ENCODE data around the gene INTS1.

INTS1 gene

DNA sequence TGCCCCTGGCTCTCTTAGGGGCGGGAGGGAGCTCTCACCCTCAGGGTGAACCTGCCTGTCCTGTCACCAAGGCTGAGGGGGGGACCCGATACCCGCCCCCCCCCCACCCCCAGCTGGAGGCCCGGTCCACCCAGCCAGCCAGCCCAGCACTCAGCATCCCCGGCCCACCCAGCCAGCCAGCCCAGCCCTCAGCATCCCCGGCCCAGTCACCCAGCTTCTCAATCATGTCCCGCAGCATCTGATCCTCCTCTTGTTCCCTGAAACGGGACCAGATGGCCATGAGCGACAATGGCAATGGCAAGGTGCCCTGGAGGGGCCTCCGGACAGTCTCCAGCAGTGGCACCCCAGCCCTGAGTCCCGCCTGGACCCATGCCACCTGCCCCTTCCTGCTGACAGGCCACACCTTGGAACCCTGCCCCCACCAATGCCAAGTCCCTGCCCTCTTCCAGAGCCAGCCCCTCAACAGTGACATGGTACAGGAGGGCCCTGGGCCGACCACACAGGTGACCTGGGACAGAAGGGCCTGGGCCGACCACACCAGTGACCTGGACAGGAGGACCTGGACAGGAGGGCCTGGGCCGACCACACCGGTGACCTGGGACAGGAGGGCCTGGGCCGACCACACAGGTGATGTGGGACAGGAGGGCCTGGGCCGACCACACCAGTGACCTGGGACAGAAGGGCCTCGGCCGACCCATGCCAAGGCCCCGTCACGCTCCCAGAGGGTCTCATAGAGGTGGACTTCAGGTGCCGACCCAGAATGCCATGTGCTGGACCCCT, 69.1 kb downstream of the INTS1 start:
- TF ChIP-seq ZNF274 (IDR thresholded peaks at IDR 0.05; ENCODE audit: low read depth, low read length), result no peak

DNA sequence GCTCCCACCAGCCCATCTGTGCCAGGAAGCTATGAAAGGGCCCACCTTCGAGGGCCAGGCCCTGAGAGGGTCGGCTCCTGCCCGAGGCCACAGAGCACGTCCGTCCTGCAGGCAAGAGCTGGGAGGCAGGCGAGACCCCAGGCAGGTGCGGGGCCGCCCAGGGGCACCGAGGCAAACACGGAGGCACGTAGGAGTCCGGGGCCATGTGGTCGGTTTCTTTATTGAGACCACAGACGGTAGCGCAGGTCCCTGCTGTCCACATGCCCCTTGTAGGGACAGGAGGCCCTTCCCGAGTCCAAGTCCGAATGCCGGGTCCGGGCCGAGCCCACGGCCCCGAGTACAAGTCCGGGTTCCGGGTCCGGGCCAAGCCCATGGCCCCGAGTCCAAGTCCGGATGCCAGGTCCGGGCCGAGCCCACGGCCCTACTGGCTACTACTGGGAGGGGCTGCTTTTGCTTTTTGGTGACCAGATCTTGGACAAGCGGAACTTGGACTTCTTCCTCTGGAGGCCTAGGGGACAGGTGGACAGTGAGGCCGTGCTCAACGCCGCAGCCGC, 69.9 kb downstream of the INTS1 start:
- no peak for TF ChIP-seq ZNF274 (IDR thresholded peaks at IDR 0.05; ENCODE audit: low read depth, low read length)
- no peak overlapping the region for H3K4me3 ChIP-seq (ENCODE audit: low read length)

More for the DNA sequence above, 69.1 kb downstream of the INTS1 start:
- H3K4me3 ChIP-seq (ENCODE audit: low read length), result no peak overlapping the region

DNA sequence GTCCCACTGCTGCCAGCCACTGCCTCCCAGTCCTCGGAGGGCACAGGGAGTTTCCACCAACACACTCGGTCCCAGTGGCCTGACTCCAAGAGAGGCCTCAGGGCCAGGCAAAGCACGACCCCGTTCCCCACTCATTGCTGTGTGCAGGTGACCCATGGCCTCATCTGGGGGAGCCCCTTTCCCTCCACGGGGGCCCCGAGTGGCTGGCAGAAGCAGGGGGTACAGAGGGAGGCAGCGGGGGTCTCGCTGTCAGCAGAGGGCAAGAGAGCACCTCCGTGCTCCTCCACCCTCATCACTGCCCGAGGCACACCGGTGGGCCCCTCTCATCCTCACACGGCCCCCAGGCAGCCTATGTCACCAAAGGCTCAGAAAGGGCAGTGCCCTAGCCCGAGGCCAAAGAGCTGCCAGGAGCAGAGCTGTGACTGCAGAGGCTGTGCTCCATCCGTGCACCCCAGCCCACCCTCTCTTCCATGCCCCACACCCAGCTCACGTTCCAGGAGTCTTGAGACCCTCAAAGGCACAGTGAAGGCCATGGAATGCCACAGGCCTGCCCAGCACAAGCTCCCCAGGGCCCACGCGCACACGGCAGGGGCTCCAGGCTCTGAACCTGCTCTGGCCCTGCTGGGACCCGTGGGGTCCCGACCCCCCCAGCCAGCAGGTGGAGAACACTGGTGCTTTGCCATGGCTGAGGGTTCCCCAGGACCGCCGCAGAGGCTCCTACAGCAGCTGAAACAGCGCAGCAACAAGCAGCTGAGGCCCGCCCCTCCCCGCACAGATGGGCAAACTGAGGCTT, 70.9 kb downstream of the INTS1 start:
- H3K4me3 ChIP-seq (ENCODE audit: low read length), result no peak overlapping the region
- TF ChIP-seq ZNF274 (IDR thresholded peaks at IDR 0.05; ENCODE audit: low read depth, low read length), result no peak

- H3K4me3 ChIP-seq (ENCODE audit: low read length), result no peak overlapping the region
These were observed 71.6 kb downstream of the INTS1 start for GRCh38 chr7:1432411-1433082.

DNA sequence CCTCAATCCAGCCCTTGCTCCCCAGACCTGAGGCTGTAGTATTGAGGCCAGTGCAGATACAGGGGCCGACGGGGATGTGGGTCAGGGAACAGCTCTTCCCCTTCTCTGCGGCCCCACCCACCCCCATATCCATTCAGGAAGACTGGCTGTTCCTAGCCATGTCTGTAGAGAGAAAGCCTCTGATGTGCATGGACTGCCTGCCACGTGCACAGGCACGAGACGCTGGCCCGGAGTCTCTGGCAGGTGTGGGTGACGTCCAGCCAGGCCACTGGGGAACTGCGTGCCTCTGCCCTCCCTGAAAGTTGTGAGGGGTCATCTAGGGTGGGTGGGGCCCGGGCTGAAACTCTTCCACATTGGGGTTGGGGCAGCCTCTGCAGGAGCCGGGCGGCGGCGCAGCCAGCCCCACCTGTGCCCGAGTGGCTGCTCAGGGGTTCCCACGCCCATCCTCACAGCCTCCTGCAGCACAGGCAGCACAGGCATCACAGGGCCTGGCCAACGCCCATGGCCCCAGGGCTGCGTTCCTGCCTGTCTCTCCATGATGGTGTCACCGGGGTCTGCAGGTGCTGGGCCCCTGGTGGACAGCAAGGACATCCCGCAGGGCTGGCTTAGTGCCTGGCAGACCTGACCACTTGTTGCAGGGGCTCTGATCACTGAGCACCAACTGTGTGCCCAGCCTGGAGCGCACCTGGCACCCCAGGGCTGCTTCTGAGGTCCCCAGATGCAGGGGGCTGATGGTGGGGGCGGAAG, 72.4 kb downstream of the INTS1 start:
- no peak for TF ChIP-seq ZNF274 (IDR thresholded peaks at IDR 0.05; ENCODE audit: low read depth, low read length)
- no peak overlapping the region for H3K4me3 ChIP-seq (ENCODE audit: low read length)

More at GRCh38 chr7:1432411-1433082, 71.6 kb downstream of the INTS1 start:
- no peak for TF ChIP-seq ZNF274 (IDR thresholded peaks at IDR 0.05; ENCODE audit: low read depth, low read length)

GRCh38 chr7:1431226-1431625, 73.0 kb downstream of the INTS1 start:
- TF ChIP-seq ZNF274 (IDR thresholded peaks at IDR 0.05; ENCODE audit: low read depth, low read length), result no peak
- H3K4me3 ChIP-seq (ENCODE audit: low read length), result no peak overlapping the region

GRCh38 chr7:1430056-1430845, 73.9 kb downstream of the INTS1 start:
- TF ChIP-seq ZNF274 (IDR thresholded peaks at IDR 0.05; ENCODE audit: low read depth, low read length), result no peak
- H3K4me3 ChIP-seq (ENCODE audit: low read length), result no peak overlapping the region

- H3K4me3 ChIP-seq (ENCODE audit: low read length), result no peak overlapping the region
- TF ChIP-seq ZNF274 (IDR thresholded peaks at IDR 0.05; ENCODE audit: low read depth, low read length), result no peak
These were observed 75.2 kb downstream of the INTS1 start for GRCh38 chr7:1428941-1429501.

- TF ChIP-seq ZNF274 (IDR thresholded peaks at IDR 0.05; ENCODE audit: low read depth, low read length), result no peak
- H3K4me3 ChIP-seq (ENCODE audit: low read length), result no peak overlapping the region
These were observed 77.0 kb downstream of the INTS1 start for GRCh38 chr7:1427064-1427657.

DNA sequence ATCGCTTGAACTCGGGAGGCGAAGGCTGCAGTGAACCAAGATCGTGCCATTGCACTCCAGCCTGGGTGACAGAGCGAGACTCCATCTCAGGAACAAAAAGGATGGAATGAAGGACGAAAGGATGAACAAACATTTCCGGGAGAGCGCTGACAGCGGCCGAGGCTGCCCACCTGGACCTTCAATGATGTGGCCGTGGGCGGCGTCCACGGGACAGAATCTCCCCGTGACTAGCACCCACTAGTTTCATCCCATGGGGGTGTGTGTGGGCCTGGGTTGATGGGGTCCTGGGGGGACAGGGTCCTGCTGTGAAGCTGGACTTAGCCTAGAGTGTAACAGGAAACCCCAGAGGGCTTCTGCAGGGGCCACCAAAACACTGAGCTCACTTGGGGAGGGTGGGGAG, 77.7 kb downstream of the INTS1 start:
- TF ChIP-seq ZNF274 (IDR thresholded peaks at IDR 0.05; ENCODE audit: low read depth, low read length), result no peak
- H3K4me3 ChIP-seq (ENCODE audit: low read length), result no peak overlapping the region

- no peak for TF ChIP-seq ZNF274 (IDR thresholded peaks at IDR 0.05; ENCODE audit: low read depth, low read length)
- H3K4me3 ChIP-seq (ENCODE audit: low read length), result no peak overlapping the region
These were observed 78.7 kb downstream of the INTS1 start for GRCh38 chr7:1425292-1426136.
